Gastrocnemius medialis (tissue), 4 donors: Measurements from ENCODE around the gene CDSN. TPM values are rescaled to one million over a fixed set of nuclear protein-coding genes. Genes with fewer than 3 reads are reported as not detected.

Source experiments
- ATAC-seq, 2 donors: fragments of 150-250 bp; one replicate each; pipeline ENCODE4 v1.9.1; 2016
- DNase-seq, 2 donors: peaks; one replicate each; pipeline ENCODE4 v3.0.0-alpha.2; 2019
- H3K27ac ChIP-seq, 4 donors: fragments of 200-600 bp; sonication (generic); 1 replicate in 1 of 4; 2 replicates in 3 of 4; pipeline ENCODE4 v1.5.1; 2016 to 2018; ENCODE audit warnings: mild to moderate bottlenecking in 2 of 4, moderate library complexity in 1 of 4
- H3K27me3 ChIP-seq, 3 donors: fragments of 200-600 bp; sonication (generic) in 2 of 3; 1 replicate in 1 of 3; 2 replicates in 2 of 3; pipeline versions ENCODE4 v1.5.1 to v1.6.0; 2016 to 2019; ENCODE audit warnings: mild to moderate bottlenecking in 1 of 3, moderate library complexity in 1 of 3
- H3K36me3 ChIP-seq, 2 donors: fragments of 200-600 bp; sonication (generic) in 1 of 2; one replicate each; pipeline ENCODE4 v1.5.1; 2017 to 2018
- H3K4me1 ChIP-seq, 2 donors: fragments of 200-600 bp; sonication (generic) in 1 of 2; one replicate each; pipeline ENCODE4 v1.5.1; 2016 to 2017; ENCODE audit warnings: mild to moderate bottlenecking in 2 of 2
- H3K4me3 ChIP-seq, 4 donors: fragments of 200-600 bp; sonication (generic) in 3 of 4; 1 replicate in 1 of 4; 2 replicates in 3 of 4; pipeline ENCODE4 v1.5.1; 2016 to 2019; ENCODE audit warnings: mild to moderate bottlenecking in 2 of 4
- H3K9me3 ChIP-seq, 3 donors: fragments of 200-600 bp; sonication (generic) in 2 of 3; 1 replicate in 1 of 3; 2 replicates in 2 of 3; pipeline ENCODE4 v1.5.1; 2016 to 2019
- CTCF ChIP-seq, 5 experiments: fragments of 450-650 bp in 3 of 5; fragments of 200-600 bp in 2 of 5; sonication (generic) in 2 of 5; IDR thresholded peaks in 4 of 5; conservative IDR thresholded peaks in 1 of 5; 1 replicate in 4 of 5; 2 replicates in 1 of 5; pipeline ENCODE4 v1.5.1; 2016 to 2019; ENCODE audit warnings: antibody characterized with exemption in 5 of 5, mild to moderate bottlenecking in 3 of 5, moderate library complexity in 3 of 5
- POLR2A ChIP-seq, 2 donors: fragments of 450-650 bp; IDR thresholded peaks; one replicate each; pipeline ENCODE4 v1.6.1; 2017; ENCODE audit warnings: antibody characterized with exemption in 2 of 2, mild to moderate bottlenecking in 2 of 2, moderate library complexity in 2 of 2
- in situ Hi-C, 4 donors: fragments of 200-750 bp; cut with MboI; loops; one replicate each; pipeline versions ENCODE4 v1.15.0 to v1.8.0; 2017; ENCODE audit warnings: low sequenced_read_pairs in 4 of 4
- intact Hi-C: fragments of 100-400 bp; cut with DNase I; formaldehyde crosslinking; loops from one replicate; pipeline ENCODE4 v1.15.1; 2023; ENCODE audit warnings: low total_unique reads
- total RNA-seq, 4 donors: library from RNA; depleted of rRNA; stranded (reverse); fragments of >200 nt; gene quantifications; one replicate each; pipeline versions ENCODE4 v1.1.0 to v1.2.3, GENCODE V29; 2016

The CDSN gene
- total RNA-seq, 4 donors from 2014 or later = not detected

- Histone ChIP-seq H3K36me3 (no peaks in the 10 kb centered on the region), H3K9me3 (no peaks in the 10 kb centered on the region), H3K4me3 (no peak overlapping the region), H3K27ac (no peak overlapping the region), H3K4me1 (peaks cover 0 to 13% of the 10 kb centered on the region in 2 donors), H3K27me3 (no peaks in the 10 kb centered on the region)
- TF ChIP-seq POLR2A (IDR thresholded peaks at IDR 0.05) = no peak
- no peak for TF ChIP-seq CTCF (IDR thresholded peaks at IDR 0.05 in 4 of 5, conservative IDR thresholded peaks at IDR 0.05 in 1 of 5)
- in situ Hi-C loops (loop anchor here in 2 of 4 donors (25.0 kb wide), 2 partner anchors 434 to 559 kb away; partner anchors contain the start of gene DHX16 (in 1 of the 2)), intact Hi-C loops (no loop called here)
- ATAC-seq (no peak), DNase-seq (no peak)
These were observed 23.6 kb downstream of the CDSN start for GRCh38 chr6:31096656-31097055.

DNA sequence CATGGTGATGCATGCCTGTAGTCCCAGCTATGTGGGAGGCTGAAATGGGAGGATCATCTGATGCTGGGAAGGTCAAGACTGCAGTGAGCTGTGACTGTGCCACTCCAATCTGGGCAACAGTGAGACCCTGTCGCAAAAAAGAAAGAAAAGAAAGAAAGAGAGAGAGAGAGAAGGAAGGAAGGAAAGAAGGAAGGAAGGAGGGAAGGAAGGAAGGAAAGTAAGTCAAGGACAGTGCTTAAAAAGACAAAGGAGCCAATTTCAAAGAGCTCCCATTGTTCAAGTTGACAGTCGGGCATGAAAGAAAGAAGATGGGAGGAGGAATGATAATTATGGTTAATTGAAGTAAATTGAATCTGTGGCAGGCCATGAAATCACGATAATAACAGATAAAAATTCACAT, 24.0 kb downstream of the CDSN start:
- Histone ChIP-seq H3K4me1 (peaks cover 0 to 13% of the 10 kb centered on the region in 2 donors), H3K4me3 (no peak overlapping the region), H3K27ac (no peak overlapping the region), H3K36me3 (no peaks in the 10 kb centered on the region), H3K27me3 (no peaks in the 10 kb centered on the region), H3K9me3 (no peaks in the 10 kb centered on the region)
- TF ChIP-seq POLR2A (IDR thresholded peaks at IDR 0.05) (no peak), CTCF (IDR thresholded peaks at IDR 0.05 in 4 of 5, conservative IDR thresholded peaks at IDR 0.05 in 1 of 5) (no peak)
- DNase-seq (no peak), ATAC-seq (no peak)
- in situ Hi-C loops = loop anchor here in 2 of 4 donors (25.0 kb wide), 2 partner anchors 434 to 559 kb away; partner anchors contain the start of gene DHX16 (in 1 of the 2)
- intact Hi-C loops = no loop called here

DNA sequence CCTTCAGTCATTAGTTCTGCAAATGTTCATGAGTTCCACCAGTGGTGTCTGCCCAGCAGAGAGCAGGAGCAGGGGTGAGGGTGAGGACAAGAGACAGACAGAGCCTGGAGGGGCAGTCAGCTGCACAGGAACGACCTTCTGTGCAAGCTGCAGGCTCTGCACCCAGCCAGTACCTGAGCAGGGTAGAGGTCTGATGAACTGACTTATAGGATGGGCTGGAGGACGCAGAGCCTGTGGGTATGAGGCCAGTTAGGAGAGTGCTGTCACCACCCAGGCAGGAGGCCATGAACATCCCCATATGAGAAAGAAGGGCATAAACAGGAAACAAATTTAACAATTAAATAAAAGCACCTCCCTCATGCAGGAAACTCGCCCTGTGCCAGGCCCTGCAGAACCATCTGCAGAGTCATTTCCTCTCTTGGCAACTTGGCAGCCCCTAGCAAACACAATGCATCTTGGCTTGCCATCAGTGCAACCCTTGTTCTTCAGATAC, 25.8 kb downstream of the CDSN start:
- ATAC-seq (peak in 1 of 2 donors; percentile 41), DNase-seq (no peak)
- Histone ChIP-seq H3K27me3 (no peaks in the 10 kb centered on the region), H3K27ac (no peak overlapping the region), H3K4me1 (peaks cover 0 to 13% of the 10 kb centered on the region in 2 donors), H3K9me3 (no peaks in the 10 kb centered on the region), H3K36me3 (no peaks in the 10 kb centered on the region), H3K4me3 (no peak overlapping the region)
- TF ChIP-seq CTCF (IDR thresholded peaks at IDR 0.05 in 4 of 5, conservative IDR thresholded peaks at IDR 0.05 in 1 of 5) (no peak), POLR2A (IDR thresholded peaks at IDR 0.05) (no peak)
- intact Hi-C loops = no loop called here
- in situ Hi-C loops = loop anchor here in 2 of 4 donors (25.0 kb wide), 2 partner anchors 432 to 557 kb away; partner anchors contain the start of gene DHX16 (in 1 of the 2)

GRCh38 chr6:31092769-31093505, 27.3 kb downstream of the CDSN start:
- Histone ChIP-seq H3K4me3 (no peak overlapping the region), H3K36me3 (no peaks in the 10 kb centered on the region), H3K27me3 (no peaks in the 10 kb centered on the region), H3K9me3 (no peaks in the 10 kb centered on the region), H3K27ac (no peak overlapping the region), H3K4me1 (peaks cover 0 to 13% of the 10 kb centered on the region in 2 donors)
- in situ Hi-C loops (loop anchor here in 2 of 4 donors (25.0 kb wide), 2 partner anchors 431 to 556 kb away; partner anchors contain the start of gene DHX16 (in 1 of the 2)), intact Hi-C loops (no loop called here)
- ATAC-seq (no peak), DNase-seq (no peak)
- no peak for TF ChIP-seq POLR2A (IDR thresholded peaks at IDR 0.05)

GRCh38 chr6:31092238-31092637, 28.0 kb downstream of the CDSN start:
- Histone ChIP-seq H3K27ac (no peak overlapping the region), H3K27me3 (no peaks in the 10 kb centered on the region), H3K9me3 (no peaks in the 10 kb centered on the region), H3K4me1 (peaks cover 2 to 16% of the 10 kb centered on the region in 2 donors), H3K4me3 (no peak overlapping the region), H3K36me3 (no peaks in the 10 kb centered on the region)
- DNase-seq = no peak
- in situ Hi-C loops (loop anchor here in 2 of 4 donors (25.0 kb wide), 2 partner anchors 430 to 555 kb away; partner anchors contain the start of gene DHX16 (in 1 of the 2)), intact Hi-C loops (no loop called here)
- no peak for ATAC-seq
- no peak for TF ChIP-seq CTCF (IDR thresholded peaks at IDR 0.05 in 4 of 5, conservative IDR thresholded peaks at IDR 0.05 in 1 of 5)
- TF ChIP-seq POLR2A (IDR thresholded peaks at IDR 0.05) = no peak
